Liver (tissue), 3 donors: ENCODE measurements around the gene CDH23.

ENCODE experiments used
- CTCF ChIP-seq: fragments of 150-350 bp; IDR thresholded peaks from 2 replicates; pipeline ENCODE4 v1.5.1; 2017; ENCODE audit warnings: improper control_type of control experiment, low read depth, low read length; ENCODE audit not compliant: missing input control
- FOXA1 ChIP-seq: IDR thresholded peaks from 2 replicates; pipeline ENCODE4 v1.6.1; 2016; ENCODE audit warnings: antibody characterized with exemption
- GABPA ChIP-seq, 2 donors: IDR thresholded peaks in 1 of 2; conservative IDR thresholded peaks in 1 of 2; 2 replicates each; pipeline ENCODE4 v1.6.1; 2016; ENCODE audit warnings: antibody characterized with exemption in 2 of 2, mild to moderate bottlenecking in 1 of 2, moderate library complexity in 1 of 2
- JUND ChIP-seq, 2 donors: IDR thresholded peaks; 2 replicates each; pipeline ENCODE4 v1.6.1; 2016; ENCODE audit warnings: antibody characterized with exemption in 2 of 2
- TAF1 ChIP-seq: conservative IDR thresholded peaks from 2 replicates; pipeline ENCODE4 v1.6.1; 2016; ENCODE audit warnings: antibody characterized with exemption, mild to moderate bottlenecking
- ZBTB33 ChIP-seq: IDR thresholded peaks from 2 replicates; pipeline ENCODE4 v1.6.1; 2016; ENCODE audit warnings: antibody characterized with exemption
- TF ChIP-seq, protein P1 (sequence below): IDR thresholded peaks from 2 replicates; pipeline ENCODE4 v1.6.1; 2016; ENCODE audit warnings: antibody characterized with exemption, mild to moderate bottlenecking
- donor health status: healthy.
- donor health status: healthy.

DNA sequence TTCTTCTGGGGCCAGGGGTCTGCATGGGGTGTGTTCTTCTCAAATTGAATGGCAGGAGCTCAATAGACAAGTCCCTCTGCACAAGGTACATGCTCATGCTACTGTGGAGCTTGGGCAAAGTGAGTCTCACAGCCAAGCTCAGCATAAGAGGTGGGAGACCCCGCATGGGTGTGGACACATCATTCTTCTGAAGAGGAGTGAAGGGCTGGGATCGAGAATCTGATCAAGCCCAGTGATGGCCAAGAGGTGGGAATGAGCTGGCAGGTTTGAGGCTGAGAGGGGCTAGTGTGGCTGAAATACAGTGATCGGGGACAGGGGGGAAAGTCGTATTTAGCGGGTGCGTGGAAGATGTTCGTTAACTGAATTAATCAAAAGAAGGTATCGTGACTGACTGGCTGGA is 32.6 kb downstream of the CDH23 start:
- TF ChIP-seq JUND (IDR thresholded peaks at IDR 0.05) (no peak), CTCF (no peak), GABPA (IDR thresholded peaks at IDR 0.05 in 1 of 2, conservative IDR thresholded peaks at IDR 0.05 in 1 of 2) (no peak), TAF1 (no peak), FOXA1 (no peak), ZBTB33 (no peak)
- TF ChIP-seq, protein P1, sequence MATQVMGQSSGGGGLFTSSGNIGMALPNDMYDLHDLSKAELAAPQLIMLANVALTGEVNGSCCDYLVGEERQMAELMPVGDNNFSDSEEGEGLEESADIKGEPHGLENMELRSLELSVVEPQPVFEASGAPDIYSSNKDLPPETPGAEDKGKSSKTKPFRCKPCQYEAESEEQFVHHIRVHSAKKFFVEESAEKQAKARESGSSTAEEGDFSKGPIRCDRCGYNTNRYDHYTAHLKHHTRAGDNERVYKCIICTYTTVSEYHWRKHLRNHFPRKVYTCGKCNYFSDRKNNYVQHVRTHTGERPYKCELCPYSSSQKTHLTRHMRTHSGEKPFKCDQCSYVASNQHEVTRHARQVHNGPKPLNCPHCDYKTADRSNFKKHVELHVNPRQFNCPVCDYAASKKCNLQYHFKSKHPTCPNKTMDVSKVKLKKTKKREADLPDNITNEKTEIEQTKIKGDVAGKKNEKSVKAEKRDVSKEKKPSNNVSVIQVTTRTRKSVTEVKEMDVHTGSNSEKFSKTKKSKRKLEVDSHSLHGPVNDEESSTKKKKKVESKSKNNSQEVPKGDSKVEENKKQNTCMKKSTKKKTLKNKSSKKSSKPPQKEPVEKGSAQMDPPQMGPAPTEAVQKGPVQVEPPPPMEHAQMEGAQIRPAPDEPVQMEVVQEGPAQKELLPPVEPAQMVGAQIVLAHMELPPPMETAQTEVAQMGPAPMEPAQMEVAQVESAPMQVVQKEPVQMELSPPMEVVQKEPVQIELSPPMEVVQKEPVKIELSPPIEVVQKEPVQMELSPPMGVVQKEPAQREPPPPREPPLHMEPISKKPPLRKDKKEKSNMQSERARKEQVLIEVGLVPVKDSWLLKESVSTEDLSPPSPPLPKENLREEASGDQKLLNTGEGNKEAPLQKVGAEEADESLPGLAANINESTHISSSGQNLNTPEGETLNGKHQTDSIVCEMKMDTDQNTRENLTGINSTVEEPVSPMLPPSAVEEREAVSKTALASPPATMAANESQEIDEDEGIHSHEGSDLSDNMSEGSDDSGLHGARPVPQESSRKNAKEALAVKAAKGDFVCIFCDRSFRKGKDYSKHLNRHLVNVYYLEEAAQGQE: no peak
